SH-SY5Y (cell line): ENCODE measurements around the gene ACSBG1.

Experiments used
- GATA2 ChIP-seq: IDR thresholded peaks from 2 replicates; pipeline ENCODE4 v1.6.1; 2011; ENCODE audit warnings: mild to moderate bottlenecking, low read depth, low read length
- GATA3 ChIP-seq: IDR thresholded peaks from 2 replicates; pipeline ENCODE4 v1.6.1; 2011; ENCODE audit warnings: low read depth, mild to moderate bottlenecking, low read length, moderate library complexity

DNA sequence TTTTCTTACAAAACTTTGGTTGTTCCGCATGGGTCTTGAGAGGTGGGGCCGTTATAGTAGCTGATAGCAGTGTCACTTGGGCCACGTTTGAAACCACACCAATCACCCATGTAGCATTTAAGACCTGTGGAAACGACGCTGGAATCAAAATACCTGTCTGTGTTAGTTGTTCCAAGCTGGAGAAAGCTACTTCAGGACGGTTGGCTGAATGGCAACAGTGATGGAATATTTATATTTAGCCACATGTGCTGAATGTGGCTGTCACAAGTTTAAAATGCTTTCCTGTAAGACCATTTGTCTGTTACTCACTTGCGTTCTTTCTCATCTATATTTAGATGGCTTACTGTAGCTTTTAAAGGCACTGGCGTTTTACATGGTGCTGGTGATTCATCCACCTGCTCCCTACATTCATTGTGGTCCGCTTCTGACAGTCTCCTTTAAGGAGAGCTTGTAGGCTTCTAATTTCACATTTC, 31.4 kb upstream of the ACSBG1 start:
- TF ChIP-seq GATA2 (no peak), GATA3 (no peak)
